Activated CD4-positive, alpha-beta T cell treated with anti-CD3 and anti-CD28 coated beads, Interleukin-2, Interleukin-6, amounts not matched to agents 100 ng/mL and 50 ng/mL, durations not matched to agents 16 hours and 8 hours (primary cell): ENCODE results near the gene KLKB1.
"Not testable (repeated sequence)": the region's sequence is repeated elsewhere in the genome, so short reads cannot be mapped to it uniquely, and the experiment has no call there.

Experiments
- DNase-seq: peaks from one replicate; pipeline ENCODE4 v3.0.0-alpha.2; 2020

The KLKB1 gene

DNA sequence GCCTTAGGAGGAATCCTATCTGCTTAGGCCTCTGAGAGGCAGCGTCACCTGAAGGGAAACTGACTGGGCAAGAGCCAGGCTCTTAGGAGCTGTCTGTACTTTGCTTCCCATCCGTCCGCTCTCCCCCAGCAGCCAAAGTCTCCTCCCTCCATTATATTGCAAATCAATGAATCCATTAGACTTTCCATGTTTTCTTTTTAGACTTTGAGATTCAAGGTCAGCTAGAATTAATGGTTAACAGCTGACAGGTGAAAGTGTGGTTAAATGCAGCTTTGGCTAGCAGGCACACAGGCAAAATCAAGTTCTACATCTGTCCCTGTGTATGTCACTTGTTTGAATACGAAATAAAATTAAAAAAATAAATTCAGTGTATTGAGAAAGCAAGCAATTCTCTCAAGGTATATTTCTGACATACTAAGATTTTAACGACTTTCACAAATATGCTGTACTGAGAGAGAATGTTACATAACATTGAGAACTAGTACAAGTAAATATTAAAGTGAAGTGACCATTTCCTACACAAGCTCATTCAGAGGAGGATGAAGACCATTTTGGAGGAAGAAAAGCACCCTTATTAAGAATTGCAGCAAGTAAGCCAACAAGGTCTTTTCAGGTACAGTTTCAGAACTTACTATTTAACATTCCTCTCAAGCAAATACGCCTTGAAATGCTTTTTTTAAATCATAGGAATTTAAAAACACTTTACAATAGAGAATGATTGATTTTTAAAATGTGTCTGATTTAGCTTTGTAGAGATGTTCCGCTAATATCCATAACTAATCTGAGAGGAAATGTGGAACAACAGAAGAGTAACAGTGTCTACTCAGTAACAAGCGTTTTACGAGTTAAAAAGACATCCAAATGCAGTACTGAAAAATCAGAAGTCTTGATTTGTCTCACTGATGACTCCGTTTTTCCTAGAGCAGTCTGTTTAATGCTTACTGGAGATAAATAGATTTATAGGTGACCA, 38.7 kb downstream of the KLKB1 start, which contains the start of gene F11:
TSS of gene F11 (plus strand) at position 507 of the 970 bp plus-strand sequence. CDS start 948 bp downstream, outside the sequence.
- no peak for DNase-seq

DNA sequence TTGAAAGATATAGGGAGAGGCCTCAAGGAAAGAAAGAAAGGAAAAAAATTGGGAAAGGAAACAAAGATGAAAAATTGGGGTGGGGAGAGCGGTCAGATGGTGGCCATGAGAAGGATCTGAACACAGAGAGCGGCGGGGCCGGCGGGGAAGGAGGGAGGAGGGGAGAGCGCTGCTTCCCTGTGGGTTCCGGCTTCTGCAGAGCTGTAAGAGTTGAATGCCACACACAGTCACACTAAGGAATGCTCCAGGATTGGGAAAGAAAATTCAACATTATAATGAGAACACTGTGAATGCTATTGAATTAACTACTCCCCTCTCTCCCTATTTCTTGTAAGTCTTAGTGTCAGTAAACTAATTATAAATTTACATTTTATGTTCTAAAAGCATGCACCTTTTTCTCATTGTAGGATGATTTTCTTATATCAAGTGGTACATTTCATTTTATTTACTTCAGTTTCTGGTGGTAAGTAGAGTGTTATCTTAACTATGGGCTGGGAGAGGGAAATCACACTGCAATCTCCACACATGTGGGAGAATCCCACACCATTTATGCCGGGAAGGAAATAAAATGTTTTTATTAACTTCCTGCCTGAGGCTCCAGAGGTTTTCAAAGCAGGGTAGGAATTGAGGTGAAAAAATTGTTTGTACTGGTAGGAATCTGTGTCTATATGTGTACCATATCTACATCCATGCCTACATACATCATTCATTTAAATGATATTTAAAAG, 39.6 kb downstream of the KLKB1 start:
- no peak for DNase-seq

DNA sequence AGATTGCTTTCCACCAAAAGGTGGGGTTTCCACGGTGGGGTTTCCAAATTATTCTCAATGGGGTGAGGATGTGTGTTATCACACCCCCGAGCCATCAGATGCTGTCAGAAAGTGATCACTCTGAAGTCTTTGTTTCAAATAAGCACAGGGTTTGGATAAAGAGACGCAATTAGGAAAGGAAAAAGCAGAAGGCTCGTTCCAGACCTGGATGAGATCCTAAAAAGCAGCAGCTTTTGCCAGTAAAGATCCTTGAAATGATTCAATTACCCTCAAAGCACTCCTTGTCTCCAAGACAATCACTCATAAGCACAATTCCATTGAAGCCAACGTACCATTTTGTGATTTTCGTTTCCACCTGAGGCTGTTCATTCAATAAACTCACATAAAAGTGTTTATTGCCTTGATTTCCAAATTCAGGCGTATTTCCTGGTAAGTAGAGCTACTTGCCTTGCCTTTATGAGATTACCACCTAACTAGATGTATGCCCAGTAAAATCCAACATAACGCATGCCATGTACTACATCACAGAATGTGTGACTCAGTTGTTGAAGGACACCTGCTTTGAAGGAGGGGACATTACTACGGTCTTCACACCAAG, 43.9 kb downstream of the KLKB1 start:
- no peak for DNase-seq

DNA sequence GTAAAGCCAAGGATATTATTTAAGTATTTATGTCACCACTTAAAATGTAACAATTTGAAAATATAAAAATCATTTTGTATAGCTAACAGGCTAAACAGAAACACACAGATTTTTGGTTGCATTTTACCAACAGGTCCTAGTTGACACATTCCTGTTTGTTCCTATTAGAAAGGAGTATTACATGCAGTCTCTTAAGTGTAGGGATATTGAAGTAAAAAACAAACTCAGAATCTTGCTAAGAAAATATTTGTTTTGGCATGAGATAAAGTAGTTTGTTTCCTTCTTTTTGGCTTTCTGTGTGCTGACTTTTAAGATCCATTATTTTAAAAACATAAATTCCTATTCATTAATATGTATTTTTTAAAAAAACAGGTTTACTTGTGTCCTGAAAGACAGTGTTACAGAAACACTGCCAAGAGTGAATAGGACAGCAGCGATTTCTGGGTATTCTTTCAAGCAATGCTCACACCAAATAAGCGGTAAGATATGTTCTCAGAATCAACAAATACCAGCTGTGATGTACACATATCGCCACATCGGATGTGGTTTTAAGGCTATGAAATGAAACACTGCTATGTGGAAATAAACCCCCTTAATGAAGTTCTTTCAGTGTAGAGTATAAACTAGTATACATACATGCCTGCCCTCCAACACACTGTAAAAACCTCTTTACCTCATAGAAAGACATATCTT, 45.5 kb downstream of the KLKB1 start:
- no peak for DNase-seq

DNA sequence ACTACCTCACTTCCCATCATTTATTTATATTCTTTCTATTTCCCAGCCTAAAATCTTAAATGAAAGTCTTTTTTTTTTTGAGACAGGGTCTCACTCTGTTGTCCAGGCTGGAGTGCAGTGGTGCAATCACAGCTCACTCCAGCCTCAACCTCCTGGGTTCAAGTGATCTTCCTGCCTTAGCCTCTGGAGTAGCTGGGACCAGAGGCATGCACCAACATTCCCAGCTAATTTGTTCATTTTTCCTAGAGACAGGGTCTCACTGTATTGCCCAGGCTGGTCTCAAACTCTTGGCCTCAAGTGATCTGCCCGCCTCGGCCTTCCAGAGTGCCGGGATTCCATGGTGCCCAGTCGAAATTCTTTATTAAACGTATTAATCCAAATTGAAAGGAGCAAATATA, 46.1 kb downstream of the KLKB1 start:
- DNase-seq: not testable (repeated sequence)

DNA sequence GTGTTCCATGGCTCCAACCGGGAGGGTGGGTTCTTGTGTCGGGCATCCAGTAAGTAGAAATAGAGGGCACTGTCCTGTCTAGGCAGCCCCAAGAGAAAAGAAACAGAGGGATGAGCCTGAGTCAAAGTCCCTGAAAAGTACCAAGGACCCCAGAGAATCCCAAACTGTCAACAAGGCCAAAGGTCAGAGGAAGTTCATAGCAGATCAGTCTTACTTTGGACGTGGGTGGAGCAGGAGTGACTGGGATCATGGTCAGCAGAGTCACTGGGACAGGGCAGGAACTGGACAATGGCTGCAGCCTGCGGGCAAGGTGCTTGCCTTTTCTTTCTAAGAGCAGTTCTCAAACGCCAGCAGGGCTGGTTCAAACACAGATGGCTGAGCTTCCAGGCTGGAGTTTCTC, 56.0 kb downstream of the KLKB1 start:
- no peak for DNase-seq

DNA sequence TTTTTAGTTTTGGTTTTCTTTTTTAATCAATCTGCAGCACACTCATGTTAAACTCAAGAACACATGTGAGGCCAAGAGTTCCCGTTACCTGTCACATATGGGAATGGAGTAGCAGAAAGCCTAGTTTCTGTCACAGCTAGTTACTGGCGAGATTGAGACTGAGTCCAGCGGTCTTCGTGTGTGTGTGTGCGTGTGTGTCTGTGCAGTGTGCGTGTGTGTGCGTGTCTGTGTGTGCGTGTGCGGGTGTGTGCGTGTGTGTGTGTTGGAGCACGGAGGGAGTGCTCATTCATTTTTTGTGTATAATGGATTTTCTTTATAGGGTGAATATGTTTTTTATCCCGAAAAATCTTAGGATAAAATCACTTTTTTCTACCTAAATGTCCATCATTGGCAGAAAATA, 57.8 kb downstream of the KLKB1 start:
- no peak for DNase-seq

DNA sequence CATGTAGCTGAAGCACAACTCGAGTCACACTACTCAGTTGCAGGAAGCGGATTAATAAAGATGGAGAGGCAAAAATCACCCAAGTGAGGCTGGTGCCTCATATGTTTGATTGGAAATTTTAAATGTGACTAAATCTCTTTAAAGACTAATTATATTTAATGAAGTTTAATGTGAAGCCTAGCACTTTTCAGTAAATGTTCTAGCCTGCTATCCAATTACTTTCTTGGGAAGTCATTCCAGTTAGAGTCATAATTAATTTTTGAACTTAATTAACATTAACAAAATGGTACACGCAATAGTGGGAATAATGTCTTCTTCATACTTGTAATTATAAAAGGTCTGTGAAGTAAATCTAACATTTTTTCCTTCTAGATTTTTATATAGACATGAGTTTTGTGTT, 59.3 kb downstream of the KLKB1 start:
- no peak for DNase-seq

DNA sequence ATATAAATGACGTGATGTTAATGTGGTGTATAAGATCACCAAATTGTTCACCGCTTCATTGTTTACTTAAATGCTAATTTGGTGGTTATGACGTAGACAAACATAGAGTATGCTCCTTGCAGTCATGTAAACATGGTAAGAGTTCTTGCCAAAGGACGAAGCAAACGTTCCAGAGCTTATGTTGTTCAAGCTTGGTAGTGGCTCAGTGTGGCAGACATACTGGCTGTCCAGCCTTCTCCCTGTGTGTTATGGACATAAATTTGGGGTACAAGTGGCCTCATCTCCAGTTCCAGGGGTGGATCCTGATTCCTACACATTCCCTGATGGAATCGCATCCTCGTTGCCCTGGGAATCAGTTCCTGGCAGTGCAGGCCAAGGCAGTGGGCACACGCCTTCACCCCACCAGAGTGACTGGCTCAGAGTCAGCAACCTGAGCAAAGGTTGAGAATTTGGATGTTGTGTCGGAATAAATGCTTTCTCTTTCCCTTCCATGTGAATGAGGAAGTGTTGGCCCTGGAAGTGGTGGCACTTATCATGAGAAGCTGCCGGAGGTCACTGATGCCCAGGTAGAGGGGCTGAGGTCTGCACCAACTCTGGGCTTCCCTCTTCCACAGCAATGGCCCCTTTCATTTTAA, 64.1 kb downstream of the KLKB1 start:
- no peak for DNase-seq

DNA sequence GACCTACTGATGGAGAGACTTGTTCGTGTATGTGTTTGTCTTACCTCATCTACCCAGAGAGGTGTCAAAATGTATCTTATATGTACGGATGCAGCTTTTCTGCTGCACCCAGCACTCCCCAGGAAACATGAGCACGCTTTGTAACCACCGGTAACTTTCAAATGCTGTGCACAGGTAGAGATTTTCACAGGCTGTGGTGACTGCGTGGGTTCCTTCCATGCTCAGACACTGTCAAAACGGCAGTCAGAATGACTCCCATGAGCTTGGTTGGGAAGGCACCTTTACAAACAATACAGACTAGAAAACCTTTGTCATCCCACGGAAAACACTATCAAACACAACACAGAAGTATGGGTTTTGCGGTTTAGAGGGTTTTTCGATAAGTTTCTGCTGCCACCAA, 66.9 kb downstream of the KLKB1 start:
- no peak for DNase-seq

DNA sequence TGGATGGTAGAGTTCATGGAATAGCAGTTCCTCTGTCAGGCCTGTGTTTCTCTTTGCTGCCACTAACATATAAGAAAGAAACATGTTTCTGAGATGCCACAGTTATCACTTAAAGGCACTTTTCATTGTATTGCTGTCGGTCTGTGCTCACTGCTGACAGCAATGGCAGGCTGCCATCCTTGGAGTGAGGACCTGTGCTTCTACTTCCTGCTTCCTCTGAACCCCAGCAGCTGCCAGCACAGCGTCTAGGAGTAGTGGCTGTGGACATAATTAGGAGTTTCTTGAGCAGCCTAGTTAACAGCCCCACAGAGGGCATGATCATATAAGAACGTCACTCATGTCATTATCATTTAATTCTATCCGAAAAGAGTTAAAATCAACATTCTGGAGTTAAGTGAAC, 69.2 kb downstream of the KLKB1 start:
- no peak for DNase-seq

DNA sequence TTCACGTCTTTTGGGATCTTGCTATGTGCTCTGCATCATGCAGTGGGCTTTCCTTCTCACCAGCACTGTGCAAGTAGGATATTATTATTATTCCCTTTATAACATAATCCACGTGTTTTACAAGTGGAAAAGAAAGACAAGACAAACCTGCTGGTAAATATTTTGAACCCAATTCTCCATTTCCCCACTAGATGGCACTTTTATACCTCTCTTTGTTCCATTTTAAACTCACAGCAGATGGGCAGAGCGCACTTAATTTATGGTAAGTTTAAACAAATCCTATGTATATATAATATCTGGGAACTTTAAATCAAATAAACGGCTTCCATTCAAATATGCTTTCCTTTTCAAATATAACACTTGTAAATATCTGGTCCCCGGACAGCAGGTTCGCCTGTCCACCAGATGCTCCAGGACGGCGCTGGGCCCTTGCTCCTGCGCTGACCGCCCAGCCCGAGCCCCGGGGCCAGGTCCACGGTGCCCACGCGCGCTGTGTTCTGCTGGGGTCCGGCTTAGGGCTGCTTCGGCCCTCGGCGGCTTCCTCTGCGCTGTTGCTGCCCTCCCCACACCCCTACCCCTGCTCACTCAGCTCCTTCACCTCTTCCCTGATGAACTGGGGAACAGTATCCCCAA, 69.8 kb downstream of the KLKB1 start:
- peak; percentile 46 for DNase-seq

DNA sequence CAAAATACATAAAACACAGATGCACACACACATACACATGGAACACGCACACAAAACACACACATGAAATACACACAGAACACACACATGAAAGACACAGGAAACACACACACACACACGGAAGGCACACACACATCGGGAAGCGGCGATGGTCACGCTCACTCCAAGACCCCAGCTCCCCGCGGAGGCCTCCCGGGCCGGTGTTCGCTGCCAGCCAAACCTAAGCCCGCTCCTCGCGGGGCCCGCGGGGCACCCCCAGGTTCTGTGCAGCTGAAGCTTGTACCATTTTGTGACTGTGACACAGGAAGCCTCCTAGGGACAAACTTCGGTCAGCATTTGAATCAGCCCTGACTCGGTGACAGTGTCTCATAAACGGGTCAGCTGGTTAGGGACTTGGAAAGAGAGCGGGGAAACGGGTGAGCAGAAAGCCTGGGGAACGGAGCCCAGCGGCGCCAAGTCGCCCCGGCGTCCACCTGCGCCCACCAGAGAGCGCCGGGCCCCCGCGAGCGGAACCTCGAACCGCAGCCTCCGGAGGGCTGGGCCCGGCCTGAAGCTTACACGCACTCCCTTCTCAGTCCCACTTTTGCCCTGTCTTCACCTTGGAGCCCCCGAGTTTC, 70.8 kb downstream of the KLKB1 start:
- DNase-seq: no peak

DNA sequence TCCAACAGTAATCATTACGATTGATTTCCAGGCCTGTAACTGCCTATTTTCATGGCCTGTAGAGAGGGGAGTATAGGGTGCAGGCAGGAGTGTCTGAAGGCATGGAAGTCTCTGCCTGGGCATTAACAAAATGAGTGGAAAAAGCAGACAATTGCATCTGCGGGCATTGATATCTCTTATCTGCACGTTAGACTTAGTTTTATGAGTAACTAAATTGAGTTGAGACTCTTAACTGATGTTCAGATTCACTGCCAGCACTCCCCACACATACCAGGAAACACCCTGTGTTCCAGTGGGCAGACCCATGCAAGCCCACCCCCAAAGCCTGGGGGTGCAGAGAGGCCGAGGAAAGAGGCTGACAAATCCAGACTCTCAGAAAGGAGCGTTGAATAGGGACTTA, 72.0 kb downstream of the KLKB1 start:
- DNase-seq: no peak

DNA sequence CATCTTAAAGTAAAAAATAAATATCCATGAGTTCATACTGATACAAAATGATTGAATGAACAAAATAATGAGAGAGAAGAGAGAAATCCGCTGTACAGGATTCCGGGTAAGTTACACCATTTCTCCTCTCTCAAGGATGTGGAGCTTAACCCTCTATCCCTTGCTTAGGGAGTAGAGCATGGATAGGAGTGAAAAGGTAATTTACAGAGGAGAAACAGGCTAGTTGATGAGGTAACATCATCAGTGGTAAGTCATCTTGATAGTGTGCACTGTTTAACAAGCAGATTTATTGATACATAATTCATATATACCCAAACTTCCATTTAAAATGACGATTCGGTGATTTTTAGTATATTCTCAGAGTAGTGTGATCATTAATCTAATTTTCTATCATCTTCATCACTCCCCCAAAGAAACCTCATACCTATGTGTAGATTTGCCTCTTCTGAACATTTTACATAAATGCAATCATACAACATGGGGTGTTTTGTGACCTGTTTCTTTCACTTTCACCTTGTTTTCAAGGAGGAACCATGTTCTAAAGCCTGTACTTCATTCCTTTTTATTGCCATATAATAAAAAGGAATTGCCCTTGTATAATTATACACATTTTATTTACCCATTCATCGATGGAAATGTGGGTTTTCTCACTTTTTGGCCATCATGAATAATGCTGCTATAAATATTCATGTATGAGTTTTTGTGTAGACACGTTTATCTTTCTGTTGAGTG, 73.5 kb downstream of the KLKB1 start:
- DNase-seq: no peak

DNA sequence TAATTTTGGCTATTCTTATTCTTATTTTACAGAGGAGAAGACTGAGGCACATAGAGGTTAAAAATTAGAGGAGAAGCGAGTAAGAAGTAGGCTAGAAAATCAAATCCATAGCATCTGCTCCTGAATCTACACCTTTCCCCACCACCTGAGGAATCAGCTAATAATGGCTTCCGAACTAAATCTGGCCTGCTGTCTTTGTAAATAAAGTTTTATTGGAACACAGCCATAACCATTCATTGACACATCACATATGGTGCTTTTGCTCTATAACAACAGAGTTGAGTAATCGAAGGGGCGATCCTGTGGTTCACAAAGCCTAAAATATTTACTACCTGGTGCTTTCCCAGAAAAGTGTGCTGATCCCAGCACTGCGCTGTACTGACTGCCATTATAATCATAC, 76.9 kb downstream of the KLKB1 start:
- no peak for DNase-seq

DNA sequence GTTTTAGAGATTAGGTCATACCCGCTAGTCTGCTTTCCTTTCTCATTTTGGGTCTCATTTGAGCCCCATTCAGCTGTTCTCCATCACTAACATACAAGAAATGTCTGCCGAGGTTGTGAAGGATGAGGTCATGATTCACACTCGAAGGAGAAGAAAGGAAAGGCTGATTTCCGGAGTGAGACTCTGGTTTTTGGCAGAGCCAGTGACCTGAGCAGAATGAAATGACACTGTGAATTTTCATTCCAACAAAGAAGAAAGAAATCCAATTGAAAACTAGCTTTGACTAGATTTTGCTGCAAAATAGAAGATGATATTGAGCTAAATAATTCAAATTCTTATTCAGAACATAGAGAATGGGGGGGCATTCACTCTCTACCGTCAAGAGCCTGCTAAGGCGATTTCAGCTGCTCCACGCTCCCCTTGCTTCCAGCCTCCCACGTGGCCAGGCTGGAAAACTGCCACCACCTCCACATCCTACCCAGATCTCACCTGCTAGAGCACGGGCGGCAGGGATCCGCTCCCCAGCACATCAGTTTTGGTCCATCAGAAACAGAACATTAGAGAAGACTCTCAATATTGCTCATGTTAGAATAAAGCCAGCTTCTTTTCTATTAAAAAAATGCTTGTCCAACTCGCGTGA, 77.7 kb downstream of the KLKB1 start:
- no peak for DNase-seq

DNA sequence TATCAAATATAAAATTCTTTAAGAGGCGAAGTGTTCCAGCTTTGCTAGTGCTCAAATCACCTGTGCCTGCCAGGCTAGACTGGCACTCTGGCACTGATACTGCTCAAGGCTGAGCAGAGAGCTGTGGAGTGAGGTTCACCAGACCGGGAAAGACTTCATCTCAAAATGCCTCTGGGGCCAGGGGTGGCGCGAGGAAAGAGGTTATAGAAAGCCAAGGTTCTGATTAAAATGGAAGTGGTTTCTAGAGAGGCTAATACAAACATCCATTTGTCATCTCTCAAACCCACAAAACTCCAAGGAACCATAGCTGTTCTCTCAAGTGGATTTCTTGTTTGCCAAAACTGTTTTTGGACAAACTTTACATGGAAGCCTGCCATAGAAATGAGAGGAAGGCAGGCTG, 80.2 kb downstream of the KLKB1 start:
- no peak for DNase-seq

DNA sequence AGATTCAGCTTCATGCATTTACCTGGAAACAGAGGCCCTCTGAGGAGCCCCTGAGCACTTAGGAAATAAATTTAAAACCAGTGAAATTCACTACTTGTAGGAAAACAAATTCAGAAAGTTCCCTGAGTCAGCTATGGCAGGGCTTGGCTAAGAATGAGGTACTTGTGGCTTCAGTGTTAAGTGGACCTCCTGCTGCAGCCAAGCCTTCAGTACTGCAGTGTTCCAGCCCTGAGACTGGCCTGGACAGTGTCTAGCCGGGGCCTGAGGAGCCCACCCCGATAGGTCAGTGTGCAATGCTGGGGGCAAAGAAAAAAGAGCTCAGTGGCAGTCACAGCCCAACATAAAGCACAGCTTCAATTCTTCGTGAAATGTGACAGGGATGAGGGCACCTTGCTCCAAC, 80.6 kb downstream of the KLKB1 start:
- no peak for DNase-seq
